ENCODE results near the gene SGK1. TPM values are rescaled to one million over a fixed set of nuclear protein-coding genes. Genes with fewer than 3 reads are reported as not detected.

Gene SGK1
- total and polyA plus RNA-seq, 12 donors: 86.0 to 685 (median 192) TPM

DNA sequence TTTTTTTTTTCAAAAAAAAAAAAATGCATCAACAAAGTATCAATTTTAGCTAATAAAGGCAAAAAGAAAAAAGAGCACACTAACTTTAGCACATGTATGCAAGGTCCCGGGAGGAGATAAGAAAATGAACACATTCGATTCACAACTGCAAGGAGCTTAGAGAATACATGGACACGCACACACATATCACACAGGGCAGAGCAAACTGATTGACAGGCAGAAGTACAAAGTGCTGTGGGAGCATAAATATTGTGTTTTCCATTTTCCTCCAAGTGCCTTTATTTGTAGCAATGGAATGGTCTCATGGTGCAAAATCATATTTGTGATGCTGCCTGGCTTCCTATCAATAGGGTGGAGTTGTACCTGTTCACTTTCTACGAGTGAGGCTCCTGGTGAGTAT, 63.8 kb downstream of the SGK1 start:
- intact Hi-C loops (cut with DNase I): no loop called here
- no peak overlapping the region for H3K4me3 ChIP-seq
- H3K36me3 ChIP-seq (replicated peaks in 1 of 2): no peaks in the 10 kb centered on the region
- H3K27ac ChIP-seq: peak overlapping the region in 1 of 5 donors; percentile 62
- 80 to 92% (median 84%) methylated on average over 4 of the region's 4 CpGs for WGBS, 4 donors
- no peaks in the 10 kb centered on the region for H3K27me3 ChIP-seq
- TF ChIP-seq POLR2A (IDR thresholded peaks at IDR 0.05): no peak
- TF ChIP-seq, protein P1, sequence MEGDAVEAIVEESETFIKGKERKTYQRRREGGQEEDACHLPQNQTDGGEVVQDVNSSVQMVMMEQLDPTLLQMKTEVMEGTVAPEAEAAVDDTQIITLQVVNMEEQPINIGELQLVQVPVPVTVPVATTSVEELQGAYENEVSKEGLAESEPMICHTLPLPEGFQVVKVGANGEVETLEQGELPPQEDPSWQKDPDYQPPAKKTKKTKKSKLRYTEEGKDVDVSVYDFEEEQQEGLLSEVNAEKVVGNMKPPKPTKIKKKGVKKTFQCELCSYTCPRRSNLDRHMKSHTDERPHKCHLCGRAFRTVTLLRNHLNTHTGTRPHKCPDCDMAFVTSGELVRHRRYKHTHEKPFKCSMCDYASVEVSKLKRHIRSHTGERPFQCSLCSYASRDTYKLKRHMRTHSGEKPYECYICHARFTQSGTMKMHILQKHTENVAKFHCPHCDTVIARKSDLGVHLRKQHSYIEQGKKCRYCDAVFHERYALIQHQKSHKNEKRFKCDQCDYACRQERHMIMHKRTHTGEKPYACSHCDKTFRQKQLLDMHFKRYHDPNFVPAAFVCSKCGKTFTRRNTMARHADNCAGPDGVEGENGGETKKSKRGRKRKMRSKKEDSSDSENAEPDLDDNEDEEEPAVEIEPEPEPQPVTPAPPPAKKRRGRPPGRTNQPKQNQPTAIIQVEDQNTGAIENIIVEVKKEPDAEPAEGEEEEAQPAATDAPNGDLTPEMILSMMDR (IDR thresholded peaks at IDR 0.05): no peak
- H3K4me1 ChIP-seq (replicated peaks in 1 of 2): peaks cover 17 to 25% of the 10 kb centered on the region in 2 donors
- no peaks in the 10 kb centered on the region for H3K9me3 ChIP-seq (replicated peaks in 1 of 3)
- no peak for DNase-seq

DNA sequence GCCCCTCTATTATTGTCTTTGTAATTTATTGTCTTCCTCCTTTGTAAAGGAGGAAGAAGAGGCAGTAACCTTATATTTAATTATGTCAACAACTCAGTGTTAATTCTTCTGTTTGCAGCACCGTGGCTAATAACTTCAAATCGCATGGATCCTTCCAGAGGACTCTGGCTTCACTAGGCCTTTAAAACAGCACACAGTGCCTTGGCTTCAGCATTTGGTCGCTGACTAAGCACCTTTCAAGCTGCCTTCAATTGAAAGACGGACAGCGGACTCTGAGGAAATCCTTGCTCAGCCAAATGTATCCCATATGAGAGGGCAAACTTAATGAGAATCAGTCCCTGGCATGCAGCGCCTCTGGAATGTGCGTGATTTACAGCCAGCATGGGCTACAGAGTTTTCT, 64.2 kb downstream of the SGK1 start:
- peak overlapping the region in 2 of 5 donors; percentile 35 to 62 for H3K27ac ChIP-seq
- H3K4me3 ChIP-seq: no peak overlapping the region
- TF ChIP-seq, protein P1 (IDR thresholded peaks at IDR 0.05): no peak
- TF ChIP-seq POLR2A (IDR thresholded peaks at IDR 0.05): no peak
- intact Hi-C loops (cut with DNase I): no loop called here
- no peaks in the 10 kb centered on the region for H3K9me3 ChIP-seq (replicated peaks in 1 of 3)
- H3K4me1 ChIP-seq (replicated peaks in 1 of 2): peaks cover 21 to 29% of the 10 kb centered on the region in 2 donors
- 54 to 84% (median 70%) methylated on average over 7 of the region's 7 CpGs for WGBS, 4 donors
- H3K27me3 ChIP-seq: no peaks in the 10 kb centered on the region
- H3K36me3 ChIP-seq (replicated peaks in 1 of 2): no peaks in the 10 kb centered on the region
- peak in 6 of 7 donors; percentile 38 to 72 (median 60) for DNase-seq

DNA sequence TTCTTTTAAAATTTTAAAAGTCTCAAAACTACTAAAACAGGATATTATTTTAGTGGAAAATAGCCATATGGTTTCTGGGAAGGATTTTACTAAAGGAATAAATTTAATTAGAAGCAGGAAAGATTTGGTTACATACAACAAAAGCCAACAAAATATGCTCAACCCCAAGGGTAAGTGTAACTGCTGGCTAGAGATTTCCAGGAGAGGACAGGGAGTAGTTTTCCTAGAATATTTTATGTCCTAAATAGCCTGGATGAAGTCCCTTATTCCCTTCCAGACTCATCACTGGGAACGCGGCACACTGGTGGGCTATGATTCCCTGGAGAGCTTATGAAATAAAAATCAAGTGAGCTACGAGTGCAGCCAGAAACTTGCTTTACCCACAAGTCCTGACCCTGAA, 66.6 kb downstream of the SGK1 start:
- TF ChIP-seq, protein P1 (IDR thresholded peaks at IDR 0.05): no peak
- no peak for TF ChIP-seq POLR2A (IDR thresholded peaks at IDR 0.05)
- no peaks in the 10 kb centered on the region for H3K9me3 ChIP-seq (replicated peaks in 1 of 3)
- no peaks in the 10 kb centered on the region for H3K27me3 ChIP-seq
- H3K36me3 ChIP-seq (replicated peaks in 1 of 2): no peaks in the 10 kb centered on the region
- WGBS, 4 donors: 81 to 95% (median 89%) methylated on average over 3 of the region's 3 CpGs
- DNase-seq: no peak
- H3K4me1 ChIP-seq (replicated peaks in 1 of 2): peaks cover 37 to 48% of the 10 kb centered on the region in 2 donors
- intact Hi-C loops (cut with DNase I): no loop called here
- H3K4me3 ChIP-seq: no peak overlapping the region
- peak overlapping the region in 1 of 5 donors; percentile 74 for H3K27ac ChIP-seq

DNA sequence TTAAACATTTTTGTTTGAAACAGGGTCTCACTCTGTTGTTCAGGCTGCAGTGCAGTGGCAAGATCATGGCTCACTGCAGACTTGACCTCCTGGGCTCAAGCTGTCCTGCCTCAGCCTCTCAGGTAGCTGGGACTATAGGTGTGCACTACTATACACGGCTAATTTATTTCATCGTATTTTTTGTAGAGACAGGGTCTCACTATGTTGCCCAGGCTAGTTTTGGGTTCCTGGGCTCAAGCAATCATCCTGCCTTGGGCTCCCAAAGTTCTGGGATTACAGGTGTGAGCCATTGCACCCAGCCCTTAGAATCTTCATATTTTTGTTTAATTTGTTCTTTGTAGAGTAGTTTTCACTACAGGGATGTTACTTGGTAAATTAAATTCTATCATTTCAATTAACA, 67.1 kb downstream of the SGK1 start:
- Histone ChIP-seq H3K36me3 (replicated peaks in 1 of 2) (no peaks in the 10 kb centered on the region), H3K27ac (peak overlapping the region in 4 of 5 donors; percentile 18 to 83 (median 76)), H3K27me3 (no peaks in the 10 kb centered on the region), H3K4me3 (no peak overlapping the region), H3K4me1 (replicated peaks in 1 of 2) (peaks cover 37 to 48% of the 10 kb centered on the region in 2 donors), H3K9me3 (replicated peaks in 1 of 3) (no peaks in the 10 kb centered on the region)
- intact Hi-C loops (cut with DNase I): no loop called here
- no peak for DNase-seq
- TF ChIP-seq, protein P1 (IDR thresholded peaks at IDR 0.05): no peak
- TF ChIP-seq POLR2A (IDR thresholded peaks at IDR 0.05): no peak
- 84 to 98% (median 90%) methylated on average over 2 of the region's 2 CpGs for WGBS, 4 donors
